Measurements from ENCODE around the gene LY6G6D.

LY6G6D gene

DNA sequence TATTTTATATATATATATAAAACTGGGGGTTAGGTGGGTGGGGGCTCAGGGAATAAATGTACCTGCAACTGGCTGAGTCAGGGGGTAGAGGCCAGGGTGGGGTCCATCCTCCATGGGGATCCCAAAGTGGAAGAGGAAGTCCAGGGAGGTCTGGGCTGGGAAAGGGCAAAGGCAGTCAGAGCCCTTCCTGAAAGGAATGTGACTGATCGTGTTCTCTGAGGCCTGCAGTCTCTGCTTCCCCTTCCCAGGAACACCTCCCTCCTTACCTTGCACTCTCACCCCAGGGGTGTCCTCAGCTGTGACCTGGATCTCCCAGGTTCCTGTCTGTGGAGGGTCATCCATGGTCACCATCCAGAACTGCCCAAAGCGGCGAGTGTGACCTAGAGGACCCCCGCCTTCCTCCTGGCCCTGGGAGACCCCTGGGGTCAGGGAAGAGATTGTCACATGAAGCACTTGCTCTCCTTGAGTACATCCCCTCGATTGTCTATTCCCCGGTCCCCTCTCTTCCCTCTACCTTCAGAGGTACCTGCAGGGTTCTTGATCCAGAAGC lies 52.0 kb downstream of the LY6G6D start:
- DNase-seq: no peak

All from SIG-M5 (cell line).